Esophagus (tissue), 2 donors: ENCODE results near the gene TSPAN4. TPM values are rescaled to one million over a fixed set of nuclear protein-coding genes. Genes with fewer than 3 reads are reported as not detected.

Source experiments
- H3K27ac ChIP-seq, 2 donors: one replicate each; pipeline ENCODE4 v1.5.1; 2013; ENCODE audit warnings: low read depth in 2 of 2, mild to moderate bottlenecking in 2 of 2, inconsistent platforms in 1 of 2, low read length in 1 of 2, moderate library complexity in 1 of 2
- H3K27me3 ChIP-seq, 2 donors: one replicate each; pipeline ENCODE4 v1.6.1; 2013; ENCODE audit warnings: low read length in 2 of 2, control low read depth in 1 of 2, mild to moderate bottlenecking in 1 of 2; ENCODE audit not compliant: insufficient read depth in 2 of 2, control insufficient read depth in 1 of 2
- H3K36me3 ChIP-seq, 2 donors: one replicate each; pipeline ENCODE4 v1.6.1; 2013; ENCODE audit warnings: low read length in 1 of 2; ENCODE audit not compliant: control insufficient read depth in 2 of 2, insufficient read depth in 2 of 2
- H3K4me1 ChIP-seq, 2 donors: one replicate each; pipeline ENCODE4 v1.6.1; 2013; ENCODE audit warnings: low read length in 1 of 2; ENCODE audit not compliant: control insufficient read depth in 2 of 2, insufficient read depth in 2 of 2
- H3K4me3 ChIP-seq, 2 donors: one replicate each; pipeline ENCODE4 v1.5.1; 2013; ENCODE audit warnings: low read length in 2 of 2, mild to moderate bottlenecking in 2 of 2, low read depth in 1 of 2, moderate library complexity in 1 of 2
- H3K9me3 ChIP-seq, 2 donors: one replicate each; pipeline ENCODE4 v1.6.1; 2013; ENCODE audit warnings: mild to moderate bottlenecking in 2 of 2, low read depth in 1 of 2, low read length in 1 of 2, moderate library complexity in 1 of 2; ENCODE audit not compliant: control insufficient read depth in 2 of 2, insufficient read depth in 1 of 2
- WGBS, 2 donors: extraction: QIAGEN DNeasy Blood & Tissue Kit; methylation state at CpG; one replicate each; pipeline ENCODE4 v1.1.7; 2013; 5-methylcytosine and 5-hydroxymethylcytosine counted together
- polyA plus RNA-seq, 2 donors: library from polyadenylated mRNA; stranded (reverse); fragments of 200-250 nt; gene quantifications; one replicate each; pipeline ENCODE4 v1.2.3, GENCODE V29; 2013
- donor health status: healthy with polysubstance abuse.
- donor health status: Bipolar disorder and iron deficiency.

The TSPAN4 gene
- polyA plus RNA-seq, 2 donors: 9.8 to 16.8 TPM

GRCh38 chr11:862696-863022, 20.0 kb downstream of the TSPAN4 start:
- Histone ChIP-seq H3K36me3 (peaks cover 0 to 2% of the 10 kb centered on the region in 2 donors), H3K27ac (no peak overlapping the region), H3K4me3 (no peak overlapping the region), H3K4me1 (peaks cover 12 to 13% of the 10 kb centered on the region in 2 donors), H3K9me3 (no peaks in the 10 kb centered on the region), H3K27me3 (no peaks in the 10 kb centered on the region)
- 68 to 71% methylated on average over 12 of the region's 12 CpGs for WGBS, 2 donors

- Histone ChIP-seq H3K27ac (no peak overlapping the region), H3K36me3 (peaks cover 0 to 3% of the 10 kb centered on the region in 2 donors), H3K4me1 (peaks cover 12 to 13% of the 10 kb centered on the region in 2 donors), H3K9me3 (no peaks in the 10 kb centered on the region), H3K27me3 (no peaks in the 10 kb centered on the region), H3K4me3 (no peak overlapping the region)
- WGBS, 2 donors: 74 to 79% methylated on average over 24 of the region's 24 CpGs
Observed at GRCh38 chr11:863023-863909, 20.6 kb downstream of the TSPAN4 start.

GRCh38 chr11:863910-864827, 21.5 kb downstream of the TSPAN4 start:
- peaks cover 0 to 10% of the 10 kb centered on the region in 2 donors for H3K36me3 ChIP-seq
- peaks cover 10 to 13% of the 10 kb centered on the region in 2 donors for H3K4me1 ChIP-seq
- WGBS, 2 donors: 80 to 86% methylated on average over 27 to 31 of the region's 31 CpGs
- H3K4me3 ChIP-seq: no peak overlapping the region
- H3K27me3 ChIP-seq: no peaks in the 10 kb centered on the region
- no peaks in the 10 kb centered on the region for H3K9me3 ChIP-seq
- no peak overlapping the region for H3K27ac ChIP-seq

- H3K4me3 ChIP-seq: no peak overlapping the region
- H3K36me3 ChIP-seq: peaks cover 0 to 12% of the 10 kb centered on the region in 2 donors
- 83 to 86% methylated on average over 10 of the region's 11 CpGs for WGBS, 2 donors
- no peaks in the 10 kb centered on the region for H3K9me3 ChIP-seq
- no peak overlapping the region for H3K27ac ChIP-seq
- H3K4me1 ChIP-seq: peaks cover 3 to 8% of the 10 kb centered on the region in 2 donors
- H3K27me3 ChIP-seq: no peaks in the 10 kb centered on the region
Observed at GRCh38 chr11:864898-865297, 22.2 kb downstream of the TSPAN4 start.

GRCh38 chr11:865462-866430, 23.1 kb downstream of the TSPAN4 start:
- Histone ChIP-seq H3K36me3 (peaks cover 0 to 16% of the 10 kb centered on the region in 2 donors), H3K4me3 (no peak overlapping the region), H3K27me3 (no peaks in the 10 kb centered on the region), H3K4me1 (peaks cover 0 to 3% of the 10 kb centered on the region in 2 donors), H3K27ac (no peak overlapping the region), H3K9me3 (no peaks in the 10 kb centered on the region)
- WGBS, 2 donors: 67 to 70% methylated on average over 41 of the region's 41 CpGs

GRCh38 chr11:866481-866880, 23.8 kb downstream of the TSPAN4 start:
- Histone ChIP-seq H3K9me3 (no peaks in the 10 kb centered on the region), H3K27me3 (no peaks in the 10 kb centered on the region), H3K4me3 (no peak overlapping the region), H3K27ac (no peak overlapping the region), H3K36me3 (peaks cover 0 to 16% of the 10 kb centered on the region in 2 donors), H3K4me1 (peaks cover 0 to 3% of the 10 kb centered on the region in 2 donors)
- 78 to 85% methylated on average over 14 of the region's 14 CpGs for WGBS, 2 donors

- H3K4me1 ChIP-seq: peaks cover 0 to 2% of the 10 kb centered on the region in 2 donors
- H3K36me3 ChIP-seq: peaks cover 0 to 16% of the 10 kb centered on the region in 2 donors
- 80 to 85% methylated on average over 8 of the region's 8 CpGs for WGBS, 2 donors
- H3K9me3 ChIP-seq: no peaks in the 10 kb centered on the region
- H3K27me3 ChIP-seq: no peaks in the 10 kb centered on the region
- no peak overlapping the region for H3K4me3 ChIP-seq
- H3K27ac ChIP-seq: no peak overlapping the region
Observed at GRCh38 chr11:867856-868358, 25.3 kb downstream of the TSPAN4 start.

- H3K27me3 ChIP-seq: no peaks in the 10 kb centered on the region
- H3K4me3 ChIP-seq: no peak overlapping the region
- H3K27ac ChIP-seq: no peak overlapping the region
- no peaks in the 10 kb centered on the region for H3K9me3 ChIP-seq
- H3K36me3 ChIP-seq: peaks cover 0 to 16% of the 10 kb centered on the region in 2 donors
- H3K4me1 ChIP-seq: peaks cover 0 to 2% of the 10 kb centered on the region in 2 donors
- WGBS, 2 donors: 86 to 90% methylated on average over 17 of the region's 17 CpGs
Observed at GRCh38 chr11:868394-868793, 25.7 kb downstream of the TSPAN4 start.
